Activated CD8-positive, alpha-beta T cell treated with anti-CD3 and anti-CD28 coated beads for 36 hours (primary cell): ENCODE measurements around the gene AKNA. TPM values are rescaled to one million over a fixed set of nuclear protein-coding genes. Genes with fewer than 3 reads are reported as not detected.

ENCODE experiments used
- ATAC-seq: fragments of 200-7000 bp; cut with Tn5 transposase; one replicate; pipeline ENCODE4 v1.10.0; 2021; ENCODE audit warnings: mild to moderate bottlenecking, moderate library complexity
- CTCF ChIA-PET: fragments of 350-600 bp; sonication (Branson Sonifier 250); formaldehyde crosslinking; loops from one replicate; lab custom pipeline; 2021; ENCODE audit warnings: antibody characterized with exemption; lab: Charles Lee
- POLR2A ChIA-PET: fragments of 350-600 bp; sonication (Branson Sonifier 250); formaldehyde crosslinking; loops from one replicate; lab custom pipeline; 2021; ENCODE audit warnings: antibody characterized with exemption; lab: Charles Lee
- DNase-seq: peaks from one replicate; pipeline ENCODE4 v3.0.0-alpha.2; 2020
- H3K27ac Mint-ChIP-seq: one replicate; pipeline ENCODE4 v1.8.0; 2021; ENCODE audit warnings: mild to moderate bottlenecking, mixed read lengths
- H3K27me3 Mint-ChIP-seq: one replicate; pipeline ENCODE4 v1.8.0; 2021; ENCODE audit warnings: mixed read lengths
- H3K36me3 Mint-ChIP-seq: one replicate; pipeline ENCODE4 v1.8.0; 2021; ENCODE audit warnings: low read depth, mixed read lengths
- H3K4me1 Mint-ChIP-seq: one replicate; pipeline ENCODE4 v1.8.0; 2021; ENCODE audit warnings: low read depth, mixed read lengths
- H3K4me3 Mint-ChIP-seq: one replicate; pipeline ENCODE4 v1.8.0; 2021; ENCODE audit warnings: mild to moderate bottlenecking, moderate library complexity, mixed read lengths
- H3K9me3 Mint-ChIP-seq: one replicate; pipeline ENCODE4 v1.8.0; 2021; ENCODE audit warnings: mixed read lengths
- intact Hi-C: fragments of 100-400 bp; cut with micrococcal nuclease; formaldehyde crosslinking; loops from one replicate; pipeline ENCODE4 v1.10.0; 2022
- total RNA-seq, 2 experiments: library from RNA; stranded (reverse); gene quantifications; one replicate each; pipeline ENCODE4 v1.2.3, GENCODE V29; 2021
- TF ChIP-seq, protein P1 (sequence below): fragments of 200-600 bp; IDR thresholded peaks from one replicate; pipeline ENCODE4 v1.8.0; 2022; ENCODE audit warnings: antibody characterized with exemption, mild to moderate bottlenecking

Gene AKNA
- total RNA-seq, 2 experiments from 2014 or later: 166 to 167 TPM

DNA sequence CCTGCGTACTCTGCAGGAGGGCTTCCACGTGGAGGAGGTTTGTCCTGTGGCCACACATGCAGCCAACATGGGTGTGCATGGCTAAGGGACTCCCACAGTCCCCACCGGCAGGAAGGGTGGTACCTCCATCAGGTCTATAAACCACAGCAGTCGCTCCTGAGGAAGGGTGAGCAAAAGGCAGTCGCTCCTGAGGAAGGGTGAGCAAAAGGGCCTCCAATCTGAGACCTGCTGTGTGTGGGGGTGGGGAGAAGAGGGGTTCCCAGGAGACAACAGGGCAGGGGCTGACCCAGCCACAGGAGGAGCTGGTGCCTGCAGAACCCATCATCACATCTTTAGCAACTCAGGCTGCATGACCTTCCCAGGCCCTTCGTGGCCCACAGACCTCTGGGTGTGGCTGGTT is 30.3 kb upstream of the AKNA start:
- Mint-ChIP-seq H3K4me3 (no peak overlapping the region), H3K36me3 (no peaks in the 10 kb centered on the region)

GRCh38 chr9:114417511-114417910 is 29.7 kb upstream of the AKNA start:
- no peak for DNase-seq
- no peak for ATAC-seq
- Mint-ChIP-seq H3K4me1 (peaks cover 4% of the 10 kb centered on the region), H3K4me3 (no peak overlapping the region), H3K9me3 (no peaks in the 10 kb centered on the region), H3K27ac (no peak overlapping the region), H3K27me3 (no peaks in the 10 kb centered on the region), H3K36me3 (no peaks in the 10 kb centered on the region)
- ChIA-PET POLR2A (no interaction called here), CTCF (interaction anchor here (1.0 to 6.5 kb wide), 2 partner anchors 11 to 196 kb away, joined by 3 to 34 read pairs; no protein-coding TSS in a partner anchor)
- TF ChIP-seq, protein P1, sequence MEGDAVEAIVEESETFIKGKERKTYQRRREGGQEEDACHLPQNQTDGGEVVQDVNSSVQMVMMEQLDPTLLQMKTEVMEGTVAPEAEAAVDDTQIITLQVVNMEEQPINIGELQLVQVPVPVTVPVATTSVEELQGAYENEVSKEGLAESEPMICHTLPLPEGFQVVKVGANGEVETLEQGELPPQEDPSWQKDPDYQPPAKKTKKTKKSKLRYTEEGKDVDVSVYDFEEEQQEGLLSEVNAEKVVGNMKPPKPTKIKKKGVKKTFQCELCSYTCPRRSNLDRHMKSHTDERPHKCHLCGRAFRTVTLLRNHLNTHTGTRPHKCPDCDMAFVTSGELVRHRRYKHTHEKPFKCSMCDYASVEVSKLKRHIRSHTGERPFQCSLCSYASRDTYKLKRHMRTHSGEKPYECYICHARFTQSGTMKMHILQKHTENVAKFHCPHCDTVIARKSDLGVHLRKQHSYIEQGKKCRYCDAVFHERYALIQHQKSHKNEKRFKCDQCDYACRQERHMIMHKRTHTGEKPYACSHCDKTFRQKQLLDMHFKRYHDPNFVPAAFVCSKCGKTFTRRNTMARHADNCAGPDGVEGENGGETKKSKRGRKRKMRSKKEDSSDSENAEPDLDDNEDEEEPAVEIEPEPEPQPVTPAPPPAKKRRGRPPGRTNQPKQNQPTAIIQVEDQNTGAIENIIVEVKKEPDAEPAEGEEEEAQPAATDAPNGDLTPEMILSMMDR: no peak
- intact Hi-C loops: no loop called here

More for the DNA sequence above, 30.3 kb upstream of the AKNA start:
- ATAC-seq (no peak), DNase-seq (no peak)
- CTCF ChIA-PET: interaction anchor here (1.0 to 6.5 kb wide), 2 partner anchors 12 to 196 kb away, joined by 3 to 34 read pairs; no protein-coding TSS in a partner anchor
- intact Hi-C loops: no loop called here
- Mint-ChIP-seq H3K27me3 (no peaks in the 10 kb centered on the region), H3K4me1 (peaks cover 4% of the 10 kb centered on the region), H3K27ac (no peak overlapping the region), H3K9me3 (no peaks in the 10 kb centered on the region)
- TF ChIP-seq, protein P1: no peak
- POLR2A ChIA-PET: no interaction called here

- Mint-ChIP-seq H3K27me3 (no peaks in the 10 kb centered on the region), H3K27ac (no peak overlapping the region), H3K4me3 (no peak overlapping the region), H3K36me3 (no peaks in the 10 kb centered on the region), H3K4me1 (peaks cover 4% of the 10 kb centered on the region), H3K9me3 (no peaks in the 10 kb centered on the region)
- ChIA-PET CTCF (interaction anchor here (1.0 to 6.5 kb wide), 2 partner anchors 11 to 197 kb away, joined by 3 to 34 read pairs; no protein-coding TSS in a partner anchor), POLR2A (no interaction called here)
- DNase-seq: no peak
- no peak for ATAC-seq
- TF ChIP-seq, protein P1: no peak
- intact Hi-C loops: no loop called here
Observed at GRCh38 chr9:114416906-114417305, 29.1 kb upstream of the AKNA start.

DNA sequence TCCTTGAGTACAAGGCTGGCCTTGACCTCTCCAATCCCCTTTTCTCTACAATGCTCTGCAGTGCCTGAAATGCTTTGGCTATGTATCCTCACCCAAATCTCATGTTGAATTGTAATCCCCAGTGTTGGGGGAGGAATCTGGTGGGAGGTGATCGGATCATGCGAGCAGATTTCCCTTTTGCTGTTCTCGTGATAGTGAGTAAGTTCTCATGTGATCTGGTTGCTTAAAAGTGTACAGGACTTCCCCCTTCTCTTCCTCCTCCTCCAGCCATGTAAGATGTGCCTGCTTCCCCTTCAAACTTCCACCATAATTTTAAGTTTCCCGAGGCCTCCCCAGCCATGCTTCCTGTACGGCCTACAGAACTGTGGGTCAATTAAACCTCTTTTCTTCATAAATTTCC is 28.5 kb upstream of the AKNA start:
- POLR2A ChIA-PET: no interaction called here
- H3K9me3 Mint-ChIP-seq: no peaks in the 10 kb centered on the region
- no peaks in the 10 kb centered on the region for H3K36me3 Mint-ChIP-seq
- peaks cover 4% of the 10 kb centered on the region for H3K4me1 Mint-ChIP-seq
- intact Hi-C loops: no loop called here
- no peak overlapping the region for H3K4me3 Mint-ChIP-seq
- no peak overlapping the region for H3K27ac Mint-ChIP-seq
- no peak for DNase-seq
- no peaks in the 10 kb centered on the region for H3K27me3 Mint-ChIP-seq
- CTCF ChIA-PET: interaction anchor here (0.8 to 2.9 kb wide), 2 partner anchors 11 to 237 kb away, joined by 5 to 23 read pairs; no protein-coding TSS in a partner anchor
- TF ChIP-seq, protein P1: no peak
- no peak for ATAC-seq

DNA sequence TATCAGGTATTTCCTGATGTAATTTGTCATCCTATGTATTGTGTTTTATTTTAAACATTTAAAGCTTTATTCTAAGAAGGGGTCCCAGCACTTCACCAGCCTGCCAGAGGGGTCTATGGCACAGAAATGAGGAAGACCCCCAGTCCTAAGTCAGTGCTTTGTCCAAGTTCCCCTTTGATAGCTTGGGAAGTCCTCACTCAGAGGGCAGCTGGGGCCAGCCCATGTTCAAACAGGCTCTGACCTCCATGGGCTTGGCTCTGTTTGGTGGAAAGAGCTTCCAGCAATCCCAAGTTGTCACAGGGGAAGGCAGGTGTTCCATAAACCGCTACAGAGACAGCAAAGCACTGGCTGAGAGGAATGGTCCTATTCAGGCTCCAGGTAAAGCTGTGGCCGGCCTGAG is 26.6 kb upstream of the AKNA start:
- POLR2A ChIA-PET: no interaction called here

More for the DNA sequence above, 26.6 kb upstream of the AKNA start:
- Mint-ChIP-seq H3K27ac (no peak overlapping the region), H3K27me3 (no peaks in the 10 kb centered on the region), H3K4me1 (peaks cover 4% of the 10 kb centered on the region), H3K4me3 (no peak overlapping the region), H3K9me3 (no peaks in the 10 kb centered on the region), H3K36me3 (no peaks in the 10 kb centered on the region)
- ATAC-seq: no peak
- no peak for DNase-seq
- CTCF ChIA-PET: interaction anchor here (1.2 to 2.9 kb wide), 2 partner anchors 9 to 239 kb away, joined by 6 to 23 read pairs; no protein-coding TSS in a partner anchor
- TF ChIP-seq, protein P1: no peak
- intact Hi-C loops: no loop called here
